Measurements from ENCODE around the gene POU2AF2. TPM values are rescaled to one million over a fixed set of nuclear protein-coding genes. Genes with fewer than 3 reads are reported as not detected.

POU2AF2 gene
- total and polyA plus RNA-seq, 2 of the 8 experiments (the other 6 are each of a cell fraction or from before 2014, with no cell fraction given), result not detected

- Histone ChIP-seq H3K23me2 (ENCODE audit: low read depth, low read length) (no peaks in the 10 kb centered on the region), H4K91ac (replicated peaks; ENCODE audit: insufficient read length, low read length) (no peak overlapping the region), H2BK12ac (ENCODE audit: low read depth, low read length) (no peak overlapping the region), H2BK120ac (replicated peaks; ENCODE audit: low read depth, low read length) (no peak overlapping the region), H3K4me2 (ENCODE audit: insufficient read depth in 1 of 2, low read depth in 2 of 2, low read length in 2 of 2) (no peak overlapping the region), H2AK5ac (ENCODE audit: low read depth, low read length) (no peak overlapping the region), H3K9ac (replicated peaks in 1 of 4; ENCODE audit: extremely low read depth in 1 of 4, low read depth in 3 of 4, low read length in 3 of 4) (no peak overlapping the region), H2AFZ (ENCODE audit: low read length) (no peak overlapping the region), H3K79me1 (ENCODE audit: low read depth, low read length) (no peaks in the 10 kb centered on the region), H4K20me1 (replicated peaks in 1 of 2; ENCODE audit: control insufficient read depth in 1 of 2, insufficient read depth in 2 of 2, low read length in 2 of 2) (no peaks in the 10 kb centered on the region), H2BK15ac (ENCODE audit: low read length) (no peak overlapping the region), H3K56ac (replicated peaks; ENCODE audit: insufficient read length, low read depth, low read length) (no peak overlapping the region), H3K14ac (ENCODE audit: insufficient read length) (no peak overlapping the region), H3K9me3 (ENCODE audit: insufficient read depth in 2 of 2, low read depth in 1 of 2, low read length in 1 of 2) (no peaks in the 10 kb centered on the region), H2BK5ac (ENCODE audit: low read depth, low read length) (no peak overlapping the region), H4K8ac (ENCODE audit: extremely low read depth, insufficient read depth, low read length) (no peak overlapping the region), H3K4ac (replicated peaks; ENCODE audit: insufficient read length, low read depth, low read length) (no peak overlapping the region), H3K4me3 (ENCODE audit: extremely low read depth in 1 of 4, insufficient read depth in 2 of 4, low read depth in 3 of 4, low read length in 4 of 4) (no peak overlapping the region), H4K5ac (ENCODE audit: insufficient read length, low read depth, low read length) (no peak overlapping the region), H3K27me3 (replicated peaks in 1 of 4; ENCODE audit: control insufficient read depth in 3 of 4, extremely low read depth in 1 of 4, insufficient read depth in 3 of 4, low read length in 3 of 4) (no peaks in the 10 kb centered on the region; a peak in 1 of 7 replicates), H2BK20ac (ENCODE audit: low read length) (no peak overlapping the region), H3K79me2 (ENCODE audit: control insufficient read depth in 1 of 2, insufficient read depth in 2 of 2, low read length in 2 of 2) (no peaks in the 10 kb centered on the region), H3K36me3 (ENCODE audit: control insufficient read depth in 2 of 4, insufficient read depth in 4 of 4, low read length in 3 of 4) (no peaks in the 10 kb centered on the region), H3K18ac (ENCODE audit: extremely low read depth, low read length) (no peak overlapping the region), H3K27ac (ENCODE audit: low read depth, low read length) (no peak overlapping the region), H3K23ac (ENCODE audit: insufficient read length) (no peak overlapping the region), H3K4me1 (replicated peaks in 1 of 4; ENCODE audit: control insufficient read depth in 3 of 4, insufficient read depth in 4 of 4, low read length in 3 of 4) (no peaks in the 10 kb centered on the region)
- FAIRE-seq (no peak), DNase-seq (ENCODE audit: low read depth in 1 of 2, low spot score in 2 of 2) (no peak)
- ChIA-PET POLR2A (ENCODE audit: partially characterized antibody) (no interaction called here), CTCF (ENCODE audit: partially characterized antibody) (no interaction called here)
- WGBS, 2 experiments (ENCODE audit: extremely low coverage in 1 of 2, insufficient coverage in 1 of 2, insufficient read length in 1 of 2, insufficient replicate concordance in 2 of 2, low coverage in 1 of 2, low lambda C conversion rate in 2 of 2, missing lambda C conversion rate in 1 of 2), result 91% methylated on average over 2 of the region's 2 CpGs; no CpG with 5 or more reads in 1 of the 2 experiments
- TF ChIP-seq HDAC6 (IDR thresholded peaks at IDR 0.05; ENCODE audit: low read depth, low read length), result no peak
- no peak for TF ChIP-seq EZH2 (IDR thresholded peaks at IDR 0.05; ENCODE audit: low read depth, low read length, severe bottlenecking)
- no peak for TF ChIP-seq ATF2 (IDR thresholded peaks at IDR 0.05; ENCODE audit: low read length)
- TF ChIP-seq BACH1 (IDR thresholded peaks at IDR 0.05; ENCODE audit: low read length), result no peak
- no peak for TF ChIP-seq CREB1 (IDR thresholded peaks at IDR 0.05)
- no peak for TF ChIP-seq BCL11A (IDR thresholded peaks at IDR 0.05; ENCODE audit: low read depth in 2 of 2, low read length in 2 of 2)
- TF ChIP-seq ATF3 (IDR thresholded peaks at IDR 0.05; ENCODE audit: insufficient read depth, low read depth, low read length), result no peak
- no peak for TF ChIP-seq TEAD4 (IDR thresholded peaks at IDR 0.05; ENCODE audit: low read depth, low read length)
Measured at GRCh38 chr11:111250936-111251335, 5.4 kb downstream of the POU2AF2 start.

All from H1 (cell line).